WTC11 (cell line): ENCODE results near the gene PSME2. TPM values are rescaled to one million over a fixed set of nuclear protein-coding genes. Genes with fewer than 3 reads are reported as not detected.

ENCODE experiments used
- ATAC-seq: fragments of 200-7000 bp; cut with Tn5 transposase; 2 replicates; pipeline ENCODE4 v1.10.0; 2021; ENCODE audit warnings: mild to moderate bottlenecking, moderate library complexity
- CTCF ChIA-PET: fragments of 300-600 bp; sonication (Branson Sonifier 250); formaldehyde crosslinking; loops from one replicate; lab custom pipeline; 2021; ENCODE audit warnings: antibody characterized with exemption; lab: Charles Lee
- POLR2A ChIA-PET: fragments of 350-600 bp; sonication (Branson Sonifier 250); formaldehyde crosslinking; loops from one replicate; lab custom pipeline; 2021; ENCODE audit warnings: antibody characterized with exemption; lab: Charles Lee
- DNase-seq: peaks from one replicate; pipeline ENCODE4 v3.0.0; 2021; ENCODE audit warnings: low spot score
- H3K27ac Mint-ChIP-seq: 2 replicates; pipeline ENCODE4 v1.8.0; 2021; ENCODE audit warnings: mixed read lengths
- H3K27me3 Mint-ChIP-seq: 2 replicates; pipeline ENCODE4 v1.8.0; 2021; ENCODE audit warnings: low read depth, mild to moderate bottlenecking, moderate library complexity, mixed read lengths
- H3K36me3 Mint-ChIP-seq: 2 replicates; pipeline ENCODE4 v1.8.0; 2021; ENCODE audit warnings: mixed read lengths
- H3K4me1 Mint-ChIP-seq: 2 replicates; pipeline ENCODE4 v1.8.0; 2022; ENCODE audit warnings: mixed read lengths
- H3K4me3 Mint-ChIP-seq: 2 replicates; pipeline ENCODE4 v1.8.0; 2021; ENCODE audit warnings: mild to moderate bottlenecking, moderate library complexity, mixed read lengths
- H3K9me3 Mint-ChIP-seq: 2 replicates; pipeline ENCODE4 v1.8.0; 2021; ENCODE audit warnings: mixed read lengths
- AR ChIP-seq: fragments of 250-450 bp; sonication (Bioruptor Pico); IDR thresholded peaks from 2 replicates; pipeline ENCODE4 v1.9.0; 2021; ENCODE audit warnings: mild to moderate bottlenecking
- ATF2 ChIP-seq: sonication (generic); formaldehyde crosslinking; IDR thresholded peaks from 2 replicates; pipeline ENCODE4 v1.8.1; 2022; ENCODE audit warnings: low read depth, missing genetic modification reagents, borderline replicate concordance
- CTCF ChIP-seq: fragments of 200-600 bp; IDR thresholded peaks from 2 replicates; pipeline ENCODE4 v1.8.0; 2022; ENCODE audit warnings: antibody characterized with exemption
- E2F5 ChIP-seq: sonication (generic); formaldehyde crosslinking; IDR thresholded peaks from 2 replicates; pipeline ENCODE4 v1.8.1; 2022; ENCODE audit warnings: mild to moderate bottlenecking, moderate library complexity, missing genetic modification reagents
- ELF4 ChIP-seq: sonication (generic); formaldehyde crosslinking; IDR thresholded peaks from 2 replicates; pipeline ENCODE4 v1.8.1; 2022; ENCODE audit warnings: low read depth, mild to moderate bottlenecking, moderate library complexity, missing genetic modification reagents
- ESRRA ChIP-seq: sonication (generic); formaldehyde crosslinking; IDR thresholded peaks from 2 replicates; pipeline ENCODE4 v1.8.1; 2022; ENCODE audit warnings: mild to moderate bottlenecking, missing genetic modification reagents, borderline replicate concordance
- FOXP1 ChIP-seq: sonication (generic); formaldehyde crosslinking; IDR thresholded peaks from 2 replicates; pipeline ENCODE4 v1.8.0; 2022; ENCODE audit warnings: missing genetic modification reagents, mild to moderate bottlenecking, moderate library complexity, borderline replicate concordance
- MXD4 ChIP-seq: fragments of 250-450 bp; sonication (Bioruptor Pico); IDR thresholded peaks from 2 replicates; pipeline ENCODE4 v1.8.0; 2021; ENCODE audit warnings: mild to moderate bottlenecking, moderate library complexity, borderline replicate concordance
- NFYB ChIP-seq: sonication (generic); formaldehyde crosslinking; conservative IDR thresholded peaks from 2 replicates; pipeline ENCODE4 v1.8.0; 2022; ENCODE audit warnings: low read depth, missing genetic modification reagents
- NR1H2 ChIP-seq: sonication (generic); formaldehyde crosslinking; IDR thresholded peaks from 2 replicates; pipeline ENCODE4 v1.9.0; 2021; ENCODE audit warnings: mild to moderate bottlenecking, moderate library complexity, missing genetic modification reagents
- OVOL2 ChIP-seq: fragments of 250-450 bp; sonication (Bioruptor Pico); IDR thresholded peaks from 2 replicates; pipeline ENCODE4 v1.9.0; 2021; ENCODE audit warnings: mild to moderate bottlenecking, borderline replicate concordance
- STAT6 ChIP-seq: sonication (generic); formaldehyde crosslinking; conservative IDR thresholded peaks from 2 replicates; pipeline ENCODE4 v1.8.1; 2023; ENCODE audit warnings: mild to moderate bottlenecking, low read depth, missing genetic modification reagents, moderate library complexity
- ZNF416 ChIP-seq: fragments of 250-450 bp; sonication (Bioruptor Pico); IDR thresholded peaks from 2 replicates; pipeline ENCODE4 v1.9.0; 2021; ENCODE audit warnings: mild to moderate bottlenecking, inconsistent platforms
- ZNF532 ChIP-seq: fragments of 250-450 bp; sonication (Bioruptor Pico); IDR thresholded peaks from 2 replicates; pipeline ENCODE4 v1.9.0; 2021; ENCODE audit warnings: mild to moderate bottlenecking, borderline replicate concordance
- total RNA-seq: library from RNA; stranded (reverse); gene quantifications from 3 replicates; pipeline ENCODE4 v1.2.3, GENCODE V29; 2021

PSME2 gene
- total RNA-seq, 1 experiment from 2014 or later: 103 TPM

GRCh38 chr14:24182110-24182882, 35.9 kb upstream of the PSME2 start:
- no peak for TF ChIP-seq ZNF416 (CRISPR knock-in tag)
- TF ChIP-seq E2F5 (CRISPR knock-in tag): no peak
- TF ChIP-seq AR (CRISPR knock-in tag): no peak
- TF ChIP-seq ESRRA (CRISPR knock-in tag): no peak
- H3K36me3 Mint-ChIP-seq: peaks cover 47% of the 10 kb centered on the region
- ATAC-seq (no peak), DNase-seq (no peak)
- no peak overlapping the region for H3K27ac Mint-ChIP-seq
- no peaks in the 10 kb centered on the region for H3K9me3 Mint-ChIP-seq
- 0 out of 2 replicates have a peak, but pooled peaks cover 4% of the 10 kb centered on the region for H3K4me1 Mint-ChIP-seq
- ChIA-PET CTCF (interaction anchor here (1.3 kb wide), 1 partner anchor 250 kb away, joined by 3 read pairs; no protein-coding TSS in a partner anchor), POLR2A (no interaction called here)
- H3K4me3 Mint-ChIP-seq: no peak overlapping the region
- no peaks in the 10 kb centered on the region for H3K27me3 Mint-ChIP-seq

- Mint-ChIP-seq H3K4me1 (no peaks in the 10 kb centered on the region), H3K9me3 (no peaks in the 10 kb centered on the region), H3K4me3 (no peak overlapping the region), H3K27me3 (no peaks in the 10 kb centered on the region), H3K36me3 (peaks cover 47% of the 10 kb centered on the region), H3K27ac (no peak overlapping the region)
- DNase-seq: no peak
- POLR2A ChIA-PET: no interaction called here
- CTCF ChIA-PET: interaction anchor here (1.1 to 1.3 kb wide), 2 partner anchors 20 to 251 kb away, joined by 3 read pairs; partner anchors contain the start of gene IRF9
- no peak for ATAC-seq
- no peak for TF ChIP-seq ELF4 (CRISPR knock-in tag)
- no peak for TF ChIP-seq FOXP1 (CRISPR knock-in tag)
- TF ChIP-seq ZNF532: no peak
- no peak for TF ChIP-seq OVOL2
- no peak for TF ChIP-seq MXD4
- no peak for TF ChIP-seq CTCF
- no peak for TF ChIP-seq NFYB (CRISPR knock-in tag)
- no peak for TF ChIP-seq NR1H2 (CRISPR knock-in tag)
- no peak for TF ChIP-seq STAT6 (CRISPR knock-in tag)
- TF ChIP-seq ATF2: no peak
Measured at GRCh38 chr14:24181371-24182077, 35.1 kb upstream of the PSME2 start.
